Stimulated activated CD4-positive, alpha-beta T cell treated with anti-CD3 and anti-CD28 coated beads, Interleukin-1b, Interleukin-23, amount 100 ng/mL, for 4 hours (primary cell): ENCODE data around the gene FAM114A1.

ENCODE experiments used
- DNase-seq, 2 donors: peaks; one replicate each; pipeline ENCODE4 v3.0.0-alpha.2; 2020; ENCODE audit warnings: low read depth in 2 of 2

Gene FAM114A1

DNA sequence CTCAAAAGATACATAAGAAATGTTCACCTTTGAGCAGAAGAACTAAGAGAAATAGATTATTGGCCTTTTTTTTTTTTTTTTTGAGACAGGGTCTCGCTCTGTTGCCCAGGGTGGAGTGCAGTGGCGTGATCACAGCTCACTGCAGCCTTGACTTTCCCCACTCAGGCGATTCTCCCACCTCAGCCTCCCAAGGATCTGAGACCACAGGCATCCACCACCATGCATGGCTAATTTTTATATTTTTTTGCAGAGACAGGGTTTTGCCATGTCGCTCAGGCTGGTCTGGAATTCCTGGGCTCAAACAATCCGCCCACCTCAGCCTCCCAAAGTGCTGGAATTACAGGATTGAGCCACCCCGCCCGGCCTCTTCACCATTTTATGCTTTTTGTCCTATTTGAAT, 8.1 kb upstream of the FAM114A1 start:
- DNase-seq: no peak

DNA sequence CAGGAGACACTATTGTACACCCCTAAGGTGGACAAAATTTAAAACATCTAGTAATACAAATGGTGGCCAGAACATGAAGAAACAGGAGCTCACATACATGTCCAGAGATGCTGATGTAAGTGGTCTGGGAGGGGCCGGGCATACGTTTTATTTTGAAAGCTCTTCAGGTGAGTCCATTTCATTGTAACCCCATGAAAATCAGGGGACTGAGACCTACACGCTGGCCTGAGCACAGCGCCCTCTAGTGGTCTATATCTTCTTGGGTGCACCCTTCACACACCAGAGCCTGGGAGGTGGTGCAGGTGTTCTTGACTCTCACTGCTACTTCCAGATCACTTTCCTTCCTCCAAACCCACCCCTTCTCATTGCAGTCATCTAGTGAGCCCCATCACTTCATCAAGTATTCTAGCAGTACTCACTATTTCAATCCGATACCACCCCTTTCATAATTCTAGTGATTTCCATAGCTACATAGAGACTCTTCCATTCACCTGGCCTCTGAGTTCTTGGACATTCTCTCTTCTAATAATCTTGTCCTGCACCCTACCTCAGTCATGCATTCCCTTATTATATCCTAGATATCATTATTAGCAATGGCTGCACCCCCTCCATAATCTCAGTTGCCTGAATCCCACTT, 6.7 kb upstream of the FAM114A1 start:
- DNase-seq: peak; percentile 36 to 45

DNA sequence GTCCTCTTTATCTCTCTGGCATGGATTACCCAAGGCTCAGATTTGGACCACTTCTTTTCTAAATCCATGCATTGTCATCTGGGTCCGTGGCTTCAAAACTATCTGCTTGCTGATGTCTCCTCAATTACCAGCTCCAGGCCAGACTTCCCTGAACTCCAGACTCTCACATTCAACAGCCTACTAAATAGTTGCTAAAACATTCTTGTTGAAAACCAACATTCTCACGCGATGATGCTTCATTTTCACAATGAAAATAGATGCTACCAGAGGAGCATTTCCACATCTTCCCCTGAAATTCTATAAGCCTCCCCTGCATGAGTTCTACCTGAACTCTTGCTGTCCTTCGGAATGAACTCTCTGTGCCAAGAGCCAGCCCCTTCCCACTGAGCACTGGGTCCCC, 5.8 kb upstream of the FAM114A1 start:
- DNase-seq: no peak

DNA sequence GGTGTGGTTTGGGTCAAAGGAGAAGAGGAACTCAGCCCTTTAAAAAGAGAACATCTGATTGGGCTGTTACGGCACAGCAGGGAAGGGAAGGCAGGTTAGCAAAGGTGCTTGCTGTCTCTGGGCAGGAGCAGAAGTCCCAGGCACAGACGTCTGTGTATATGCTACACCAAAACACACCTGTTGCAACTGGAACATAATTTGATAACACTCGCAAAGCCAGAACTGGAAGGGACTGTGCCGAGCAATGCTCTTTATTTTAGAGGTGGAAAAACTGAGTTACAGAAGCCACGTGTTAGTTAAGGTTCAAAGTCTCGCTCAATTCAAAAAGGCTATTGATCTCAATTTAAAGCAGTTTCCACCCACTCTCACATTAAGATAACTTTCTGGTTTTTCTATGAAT, 2.2 kb upstream of the FAM114A1 start:
- DNase-seq: no peak

DNA sequence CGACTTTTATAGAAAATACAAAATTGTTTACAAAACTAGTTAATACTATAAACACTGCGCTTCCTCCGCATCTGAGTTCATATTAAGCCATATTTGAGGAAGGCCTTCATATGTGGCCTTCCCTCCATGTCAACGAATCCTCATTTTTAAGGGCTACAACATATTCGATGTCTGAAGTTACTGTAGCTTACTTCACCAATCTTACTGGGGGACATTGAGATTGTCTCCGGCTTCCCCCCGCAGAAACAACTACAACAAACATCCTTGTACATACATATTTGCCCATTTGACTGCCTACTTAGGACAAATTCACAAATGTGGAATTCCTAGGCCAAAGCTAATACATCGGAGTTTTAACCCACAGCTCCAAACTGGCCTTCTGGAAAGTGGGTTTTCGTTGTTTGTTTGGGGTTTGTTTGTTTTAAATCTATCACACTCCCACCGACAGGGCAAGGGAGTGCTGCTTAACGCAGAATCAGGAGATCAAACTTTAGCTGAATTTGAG, 581 bp upstream of the FAM114A1 start:
- no peak for DNase-seq

DNA sequence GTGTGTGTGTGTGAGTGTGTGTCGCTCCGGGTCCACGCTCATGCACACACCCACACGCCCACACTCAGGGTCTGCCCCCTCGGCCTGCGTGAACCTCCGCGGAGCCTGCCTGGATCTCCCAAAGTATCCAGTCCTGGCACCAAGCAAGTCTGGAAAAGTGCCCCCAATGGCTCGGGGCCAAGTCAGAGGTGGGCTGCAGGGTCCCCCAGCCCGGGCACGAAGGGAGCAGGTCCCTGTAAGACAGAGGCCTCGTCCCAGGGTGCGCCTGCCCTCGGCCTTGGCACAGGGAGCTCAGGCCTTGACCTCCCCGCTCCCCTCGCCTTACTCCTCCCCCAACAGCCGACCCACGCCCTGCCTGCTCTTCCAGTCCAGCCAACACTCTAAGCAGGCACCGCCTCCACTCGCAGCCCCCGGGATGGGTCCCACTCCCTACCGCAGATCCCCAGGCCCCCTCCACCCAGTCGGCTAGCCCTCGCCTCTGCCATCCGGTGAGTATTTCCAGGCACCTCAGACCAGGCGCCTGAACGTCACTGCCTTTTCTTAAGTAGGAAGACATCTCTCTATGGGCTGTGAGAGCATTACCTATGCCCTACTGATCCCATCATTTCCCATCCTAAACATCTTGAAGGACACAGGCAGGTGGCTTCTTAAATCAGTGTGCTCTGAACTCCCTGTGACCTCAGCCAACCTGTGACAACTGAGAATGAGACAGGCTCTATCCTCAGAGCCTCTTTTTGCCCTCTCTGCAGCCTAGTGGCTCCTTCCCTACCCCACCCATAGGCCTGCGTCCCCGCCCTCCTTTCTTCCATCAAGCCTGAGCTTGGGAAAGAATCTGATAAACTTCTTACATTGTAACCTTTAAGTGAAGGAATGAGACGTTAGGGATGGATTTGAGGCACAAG, 704 bp downstream of the FAM114A1 start:
- no peak for DNase-seq

DNA sequence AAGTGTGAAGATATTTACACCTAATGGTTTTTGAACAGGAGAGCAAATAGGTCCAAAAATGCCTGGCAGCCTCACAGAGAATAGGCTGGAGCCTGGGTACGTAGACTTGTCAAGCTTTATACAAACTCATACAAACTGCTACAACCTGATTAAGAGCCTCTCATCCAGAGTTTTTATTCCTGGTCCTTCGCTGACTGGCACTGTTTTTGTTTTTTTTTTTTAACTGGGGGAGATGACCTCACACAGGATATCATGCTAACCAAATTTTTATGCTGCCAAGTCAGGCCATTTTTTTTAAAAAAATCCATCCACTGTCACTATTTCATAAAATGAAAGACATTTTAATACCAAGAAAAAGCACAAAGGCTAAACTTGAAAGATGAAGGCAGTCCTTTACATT, 1.9 kb downstream of the FAM114A1 start:
- DNase-seq: no peak

DNA sequence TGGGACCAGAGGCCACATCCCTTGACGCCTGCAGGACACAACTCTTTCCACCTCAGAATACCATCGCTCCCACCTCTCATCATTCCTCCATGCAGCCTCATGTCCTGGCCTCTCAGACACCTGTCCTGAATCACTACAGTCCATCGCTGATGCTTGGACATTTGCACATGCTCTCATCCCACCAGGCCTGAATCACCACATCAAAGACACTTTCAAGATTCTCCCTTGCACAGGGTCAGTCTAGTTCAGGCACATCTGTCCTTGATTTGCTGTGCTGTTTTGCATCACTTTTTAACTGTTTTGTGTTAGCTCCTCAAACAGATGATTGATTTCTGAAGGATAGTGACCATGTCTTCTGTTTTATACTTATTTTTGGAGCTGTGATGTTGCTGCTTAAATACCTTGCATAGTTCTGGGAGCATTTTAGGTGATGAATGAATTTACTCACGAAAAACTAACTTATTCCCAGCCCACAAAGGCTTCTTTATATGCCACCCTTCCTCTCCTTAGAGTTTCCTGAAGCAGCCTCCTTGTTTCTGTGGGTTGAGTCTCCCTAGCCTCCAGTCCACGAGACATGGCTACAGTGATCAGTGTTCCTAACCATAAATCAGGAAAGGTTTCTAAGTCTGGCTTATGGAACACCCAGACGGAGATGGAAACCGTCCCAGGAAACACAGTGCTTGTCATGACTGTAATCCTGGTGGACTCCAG, 2.6 kb downstream of the FAM114A1 start:
- no peak for DNase-seq

DNA sequence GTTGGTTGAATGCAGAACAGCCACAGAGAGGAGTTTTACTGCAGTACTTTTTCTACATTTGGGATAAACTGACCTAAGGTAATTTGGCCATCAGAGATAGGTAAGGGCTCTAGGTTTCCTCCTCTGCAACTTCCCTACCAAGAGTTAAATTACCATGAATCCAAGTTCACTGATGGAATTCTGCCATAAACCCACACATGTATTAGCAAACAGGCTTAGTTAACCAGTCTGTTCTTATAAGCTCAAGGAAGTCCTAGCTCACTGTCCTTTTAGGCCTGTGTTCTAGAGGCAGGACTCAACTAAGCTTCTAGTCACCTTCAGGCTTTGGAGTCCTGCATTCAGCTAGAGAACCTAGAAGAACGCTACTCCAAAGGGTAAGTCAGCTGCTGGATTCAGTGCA, 4.0 kb downstream of the FAM114A1 start:
- no peak for DNase-seq

DNA sequence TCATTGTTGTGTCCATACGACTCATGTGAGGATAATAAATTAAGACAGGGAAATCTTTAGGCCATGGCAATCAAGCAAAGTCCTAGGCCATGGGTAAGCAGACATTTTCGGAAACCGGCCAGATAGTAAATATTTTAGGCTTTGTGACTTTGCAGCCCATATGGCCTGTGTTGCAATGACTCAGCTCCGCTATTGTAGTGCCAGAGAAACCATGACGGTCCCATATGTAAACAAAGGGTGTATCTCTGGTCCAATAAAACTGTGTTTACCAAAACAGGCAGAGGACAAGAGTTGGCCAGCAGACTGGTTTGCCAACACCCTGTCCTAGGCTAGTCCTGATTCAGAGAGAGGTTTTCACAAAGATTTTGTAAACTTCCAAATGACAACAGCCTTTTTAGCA, 5.0 kb downstream of the FAM114A1 start:
- DNase-seq: no peak

DNA sequence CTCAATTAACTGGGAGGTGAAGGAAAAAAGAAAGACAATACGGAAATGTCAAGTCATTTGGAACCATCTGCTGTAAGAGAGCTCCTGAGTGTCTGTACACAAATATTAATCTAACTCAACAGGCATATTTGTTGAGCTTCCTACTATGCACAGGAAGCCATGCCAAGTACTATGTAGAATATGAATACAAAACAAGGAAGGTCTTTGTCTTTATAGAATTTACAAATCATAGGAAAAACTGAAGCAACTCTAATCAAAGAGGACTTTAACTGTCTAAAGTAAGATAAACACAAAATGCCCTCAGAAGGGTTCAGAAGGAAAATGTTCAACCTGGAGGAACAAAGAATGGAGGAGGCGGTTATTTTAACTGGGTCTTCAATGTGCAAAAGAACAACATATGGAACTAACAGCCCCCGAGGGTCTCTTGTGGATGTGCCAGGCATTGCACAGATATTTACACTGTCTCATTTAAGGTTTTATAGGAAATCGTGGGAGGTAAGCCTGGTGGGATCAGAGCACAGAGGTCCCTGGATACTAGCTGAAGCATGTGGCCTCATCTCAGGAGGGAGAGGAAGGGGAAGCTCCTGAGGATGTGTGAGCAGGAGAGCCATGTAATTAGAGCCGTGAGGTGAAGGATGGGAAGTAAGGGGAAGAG, 5.8 kb downstream of the FAM114A1 start:
- DNase-seq: no peak

DNA sequence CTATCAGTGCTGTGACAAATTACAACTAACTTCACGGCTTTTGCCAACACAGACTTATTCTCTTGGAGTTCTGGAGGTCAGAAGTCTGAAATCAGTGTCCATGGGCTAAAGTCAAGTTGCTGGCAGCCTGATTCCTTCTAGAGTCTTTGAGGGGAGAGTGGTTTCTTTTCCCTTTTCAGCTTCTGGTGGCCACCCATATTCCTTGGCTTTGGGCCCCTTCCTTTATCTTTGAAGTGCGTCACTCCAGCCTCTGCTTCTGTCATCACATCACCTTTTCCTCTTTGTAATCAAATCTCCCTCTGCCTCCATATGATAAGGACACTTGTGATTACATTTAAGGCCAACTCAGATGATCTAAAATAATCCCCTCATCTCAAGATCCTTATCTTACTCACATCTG, 9.0 kb downstream of the FAM114A1 start:
- no peak for DNase-seq

DNA sequence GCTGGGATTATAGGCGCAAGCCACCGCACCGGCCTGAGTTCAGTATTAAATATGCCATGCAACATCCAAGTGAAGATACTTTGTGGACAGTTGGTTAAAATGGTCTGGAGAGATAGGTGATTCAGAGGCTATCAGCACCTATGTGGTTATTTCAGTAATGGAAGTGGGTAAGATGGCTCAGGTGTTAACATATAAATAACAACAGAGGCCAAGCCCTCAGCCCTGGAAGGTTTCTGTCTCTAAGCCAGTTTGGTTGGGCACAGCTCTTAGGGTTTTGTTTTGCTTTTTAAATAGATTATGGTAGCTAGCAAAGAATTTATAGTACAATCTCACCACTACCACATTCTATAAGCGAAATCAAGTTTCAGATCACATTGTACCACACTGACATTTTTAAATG, 16.6 kb downstream of the FAM114A1 start:
- no peak for DNase-seq

DNA sequence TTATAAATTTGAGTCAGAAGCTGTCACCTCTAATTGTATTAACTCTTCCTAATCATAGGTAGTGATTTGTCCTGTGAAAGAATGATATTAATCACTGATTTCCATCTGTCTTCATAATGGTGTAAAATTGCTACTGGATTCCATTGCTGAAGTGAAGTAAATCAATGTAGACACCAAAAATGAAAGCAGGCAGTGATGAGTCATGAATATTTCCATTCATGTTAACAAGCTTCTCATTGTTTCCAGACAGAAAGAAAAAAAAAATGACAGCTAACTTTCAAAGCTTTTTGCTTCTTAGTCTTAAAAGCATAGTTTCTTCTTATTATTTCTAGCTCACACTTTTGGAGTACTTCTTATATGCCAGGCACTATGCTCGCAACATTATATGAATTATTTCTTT, 21.5 kb downstream of the FAM114A1 start:
- DNase-seq: no peak

DNA sequence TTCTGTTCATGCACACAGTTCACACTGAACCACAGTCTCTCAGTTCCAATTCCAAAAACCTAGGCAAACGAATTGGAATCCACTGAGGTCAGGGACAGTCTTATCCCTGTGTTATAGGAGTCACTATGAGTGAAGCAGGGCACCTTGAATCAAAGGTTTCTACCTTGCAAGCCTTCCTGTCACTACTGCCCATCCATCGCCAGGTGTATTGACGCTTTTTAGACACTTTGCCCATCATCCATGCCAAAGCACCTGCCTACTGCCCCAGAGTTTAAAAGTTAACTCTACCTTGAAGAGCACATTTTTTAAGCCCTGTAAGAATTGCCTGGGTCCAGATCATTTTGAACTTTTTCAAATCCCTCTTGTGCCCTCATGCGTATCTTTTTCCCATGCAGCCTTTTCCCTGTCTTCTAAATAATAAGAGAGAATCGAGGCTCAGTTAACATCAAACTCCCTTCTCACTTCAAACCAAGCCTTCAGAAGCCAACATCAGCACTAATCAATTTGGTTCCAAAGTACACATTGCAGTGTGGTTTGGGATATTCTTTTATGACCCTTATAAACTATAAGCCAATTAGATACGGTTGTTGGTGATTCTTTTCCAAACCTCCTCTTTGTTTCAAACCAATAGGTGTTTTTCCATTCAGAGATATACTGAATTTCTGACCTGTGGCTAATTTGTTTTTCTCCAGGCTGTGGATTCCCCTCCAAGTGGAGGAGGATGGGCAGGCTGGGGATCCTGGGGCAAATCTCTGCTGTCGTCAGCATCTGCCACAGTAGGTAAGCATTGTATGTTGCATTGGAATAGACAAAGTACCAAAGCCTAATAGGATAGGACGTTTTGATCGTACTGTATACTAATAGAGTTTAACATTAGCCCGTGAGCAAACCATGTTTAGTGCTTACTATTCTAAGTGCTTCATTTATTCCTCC, 23.7 kb downstream of the FAM114A1 start:
- DNase-seq: no peak

DNA sequence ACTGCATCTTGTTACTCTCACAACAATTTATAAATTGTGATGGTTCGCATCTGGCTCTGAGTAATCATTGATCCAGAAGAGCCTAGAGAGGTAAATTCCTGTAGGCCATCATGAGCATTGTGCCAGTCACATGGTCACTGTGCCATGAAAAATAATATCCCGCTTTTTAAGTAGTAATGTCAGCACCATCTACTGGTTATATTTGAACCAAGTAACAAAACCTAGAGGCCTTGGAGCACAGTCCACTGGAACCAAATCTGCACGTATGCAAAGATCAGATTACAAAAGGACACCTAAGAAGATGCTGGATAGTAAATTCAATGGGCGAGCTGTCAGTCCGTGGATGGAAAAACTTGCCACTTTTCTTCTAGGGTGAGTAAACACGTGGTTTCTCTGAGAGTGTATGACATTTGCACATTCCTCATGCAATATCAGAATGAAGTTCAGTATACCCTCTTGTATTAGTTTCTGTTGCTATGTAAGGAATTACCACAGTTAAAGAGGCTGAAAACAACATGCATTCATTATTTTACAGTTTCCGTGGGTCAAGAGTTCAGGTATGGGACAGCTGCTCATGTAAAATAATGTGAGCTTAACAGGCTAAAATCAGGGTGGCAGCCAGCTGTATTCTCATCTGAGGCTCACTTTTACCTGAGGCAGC, 26.8 kb downstream of the FAM114A1 start:
- DNase-seq: no peak

DNA sequence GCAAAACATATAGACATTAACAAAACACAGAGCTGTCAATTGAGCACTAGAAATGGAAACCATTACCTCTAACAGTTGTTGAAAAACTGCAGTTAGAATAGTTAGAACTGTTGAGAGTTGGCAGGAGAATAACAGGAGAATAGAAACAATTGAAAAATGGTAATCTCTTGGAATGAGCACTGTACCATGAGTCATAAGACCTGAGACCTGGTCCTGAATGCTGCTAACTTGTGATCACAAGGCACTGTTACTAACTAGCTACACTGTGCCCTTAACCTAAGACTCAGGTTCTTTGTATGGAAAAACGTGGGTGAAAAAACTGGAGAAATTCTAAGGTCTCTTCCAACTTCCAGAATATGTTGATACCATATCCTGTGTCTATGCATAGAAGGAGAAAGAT, 29.3 kb downstream of the FAM114A1 start:
- DNase-seq: no peak

DNA sequence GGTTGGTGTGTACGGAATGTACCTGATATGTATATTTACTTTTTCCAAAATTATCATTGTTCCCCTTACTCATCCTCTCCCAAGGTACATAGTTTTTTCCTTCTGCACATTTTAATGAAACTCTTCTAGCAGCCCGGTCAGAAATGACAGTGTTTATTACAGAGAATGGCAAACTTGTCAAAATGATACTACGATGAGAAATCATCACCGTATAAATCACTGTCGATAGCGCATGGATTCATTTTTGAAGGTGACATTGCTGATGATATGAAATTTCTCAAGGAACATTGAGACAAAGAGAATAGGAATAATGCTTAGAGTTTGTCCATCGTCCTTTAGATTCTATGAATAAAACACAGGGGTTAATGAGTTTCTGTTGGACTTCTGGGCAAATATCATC, 30.6 kb downstream of the FAM114A1 start:
- no peak for DNase-seq

DNA sequence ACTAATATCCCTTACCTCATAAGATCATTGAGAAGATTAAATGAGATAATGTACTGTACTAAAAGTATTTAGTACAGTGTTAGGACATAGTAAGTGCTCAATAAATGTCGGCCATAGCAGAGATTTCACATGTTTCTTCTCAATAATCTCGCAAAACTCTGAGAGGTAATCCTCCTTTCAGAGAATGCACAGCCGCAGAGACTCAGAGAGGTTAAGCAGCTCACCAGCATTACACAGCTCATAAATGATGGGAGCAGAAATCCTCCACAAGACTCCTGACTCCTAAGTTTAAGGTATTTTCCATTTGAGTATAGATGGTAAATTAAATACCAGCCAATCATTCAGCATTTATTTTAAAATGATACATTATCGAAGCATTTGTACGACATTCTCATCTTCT, 34.6 kb downstream of the FAM114A1 start:
- DNase-seq: no peak

DNA sequence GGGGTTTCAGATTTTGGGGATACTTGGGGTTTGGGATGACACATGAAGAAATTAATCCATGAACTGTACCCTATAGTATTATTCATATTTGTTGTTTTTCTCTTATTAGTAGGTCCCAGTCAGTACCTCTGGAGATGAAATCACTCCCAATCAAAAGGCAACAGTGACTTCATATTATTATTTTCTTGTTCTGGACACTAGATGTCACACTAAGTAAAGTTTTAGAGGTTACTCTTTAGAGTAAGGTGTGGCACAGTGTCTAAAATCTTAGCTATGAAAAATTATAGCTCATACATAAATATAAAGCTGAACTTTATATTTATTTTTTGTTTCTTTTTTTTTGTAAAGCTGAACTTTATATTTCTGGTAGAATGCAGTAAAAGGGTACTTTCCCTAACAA, 35.1 kb downstream of the FAM114A1 start:
- no peak for DNase-seq
